Hepatocyte (in vitro differentiated cells): ENCODE data around the gene ARHGEF9. TPM values are rescaled to one million over a fixed set of nuclear protein-coding genes. Genes with fewer than 3 reads are reported as not detected.

Experiments
- DNase-seq: peaks from one replicate; pipeline ENCODE4 v3.0.0-alpha.2; 2016; ENCODE audit warnings: low spot score
- H2AFZ ChIP-seq: fragments of 200-600 bp; sonication (generic); 2 replicates; pipeline ENCODE4 v1.6.0; 2016; ENCODE audit warnings: antibody characterized with exemption, mild to moderate bottlenecking
- H3K27ac ChIP-seq: fragments of 200-600 bp; sonication (generic); 2 replicates; pipeline ENCODE4 v1.5.1; 2016; ENCODE audit warnings: mild to moderate bottlenecking
- H3K27me3 ChIP-seq: fragments of 200-600 bp; sonication (generic); 2 replicates; pipeline ENCODE4 v1.6.1; 2016
- H3K36me3 ChIP-seq: fragments of 200-600 bp; sonication (generic); replicated peaks from 2 replicates; pipeline ENCODE4 v1.5.1; 2016; ENCODE audit warnings: low read depth; ENCODE audit not compliant: insufficient read depth
- H3K4me1 ChIP-seq: fragments of 200-600 bp; sonication (generic); 2 replicates; pipeline ENCODE4 v1.5.1; 2016; ENCODE audit warnings: mild to moderate bottlenecking, moderate library complexity; ENCODE audit not compliant: insufficient read depth
- H3K4me2 ChIP-seq: fragments of 200-600 bp; sonication (generic); 2 replicates; pipeline ENCODE4 v1.6.0; 2016
- H3K4me3 ChIP-seq: fragments of 200-600 bp; sonication (generic); 2 replicates; pipeline ENCODE4 v1.5.1; 2016; ENCODE audit warnings: mild to moderate bottlenecking
- H3K79me2 ChIP-seq: fragments of 200-600 bp; sonication (generic); 2 replicates; pipeline ENCODE4 v1.6.0; 2017; ENCODE audit warnings: mild to moderate bottlenecking
- H3K9me2 ChIP-seq: fragments of 200-600 bp; sonication (generic); replicated peaks from 2 replicates; pipeline ENCODE4 v1.6.0; 2017; ENCODE audit warnings: mild to moderate bottlenecking; ENCODE audit not compliant: insufficient read depth
- H3K9me3 ChIP-seq: fragments of 200-600 bp; sonication (generic); 2 replicates; pipeline ENCODE4 v1.5.1; 2016; ENCODE audit warnings: low read depth, mild to moderate bottlenecking
- H4K20me1 ChIP-seq: fragments of 200-600 bp; sonication (generic); 2 replicates; pipeline ENCODE4 v1.6.0; 2016; ENCODE audit warnings: mild to moderate bottlenecking; ENCODE audit not compliant: insufficient read depth, poor library complexity, severe bottlenecking
- CTCF ChIP-seq: fragments of 200-600 bp; sonication (generic); IDR thresholded peaks from 2 replicates; pipeline ENCODE4 v1.5.1; 2016; ENCODE audit warnings: antibody characterized with exemption, mild to moderate bottlenecking; ENCODE audit not compliant: poor library complexity
- EZH2 ChIP-seq: fragments of 200-600 bp; sonication (generic); IDR thresholded peaks from 2 replicates; pipeline ENCODE4 v1.6.1; 2016; ENCODE audit warnings: antibody characterized with exemption, mild to moderate bottlenecking, borderline replicate concordance
- EZH2phosphoT487 ChIP-seq: fragments of 200-600 bp; sonication (generic); IDR thresholded peaks from one replicate; pipeline ENCODE4 v1.6.1; 2018; ENCODE audit warnings: antibody characterized with exemption, mild to moderate bottlenecking, low read depth, moderate library complexity; ENCODE audit not compliant: unreplicated experiment, severe bottlenecking
- WGBS: methylation state at CpG from one replicate; pipeline ENCODE4 v1.1.6; 2016; ENCODE audit warnings: low lambda C conversion rate; ENCODE audit errors: missing lambda C conversion rate; 5-methylcytosine and 5-hydroxymethylcytosine counted together
- polyA plus RNA-seq: library from polyadenylated mRNA; unstranded; fragments of >200 nt; fragmentation: Nextera tagmentation; extraction: Ambion mirVana; gene quantifications from 2 replicates; pipeline ENCODE4 v1.2.1, GENCODE V29; 2016
- total RNA-seq: library from RNA; depleted of rRNA; stranded (reverse); fragments of >200 nt; gene quantifications from 2 replicates; pipeline ENCODE4 v1.2.3, GENCODE V29; 2014

Gene ARHGEF9
- total and polyA plus RNA-seq, 2 experiments from 2014 or later = 19.1 to 25.6 TPM

- no peak for DNase-seq
- WGBS = 60% methylated on average over 3 of the region's 3 CpGs
- Histone ChIP-seq H3K27ac (no peak overlapping the region), H3K4me1 (no peaks in the 10 kb centered on the region), H3K27me3 (no peaks in the 10 kb centered on the region), H3K9me3 (no peaks in the 10 kb centered on the region), H3K4me3 (no peak overlapping the region), H3K36me3 (no peaks in the 10 kb centered on the region), H4K20me1 (no peaks in the 10 kb centered on the region), H3K9me2 (no peaks in the 10 kb centered on the region), H2AFZ (no peak overlapping the region), H3K4me2 (no peak overlapping the region), H3K79me2 (peaks cover 16% of the 10 kb centered on the region)
- no peak for TF ChIP-seq CTCF
- no peak for TF ChIP-seq EZH2phosphoT487
- TF ChIP-seq EZH2 = no peak
These were observed 47.7 kb downstream of the ARHGEF9 start for GRCh38 chrX:63737131-63737921.

- Histone ChIP-seq H2AFZ (no peak overlapping the region), H3K79me2 (peaks cover 16% of the 10 kb centered on the region), H3K27me3 (no peaks in the 10 kb centered on the region), H3K27ac (no peak overlapping the region), H3K4me2 (no peak overlapping the region), H3K9me2 (no peaks in the 10 kb centered on the region), H3K4me3 (no peak overlapping the region), H3K36me3 (no peaks in the 10 kb centered on the region), H4K20me1 (no peaks in the 10 kb centered on the region), H3K9me3 (no peaks in the 10 kb centered on the region), H3K4me1 (no peaks in the 10 kb centered on the region)
- 55% methylated on average over 1 of the region's 1 CpG for WGBS
- no peak for DNase-seq
- TF ChIP-seq EZH2phosphoT487 (no peak), CTCF (no peak), EZH2 (no peak)
These were observed 49.1 kb downstream of the ARHGEF9 start for GRCh38 chrX:63735882-63736281.

GRCh38 chrX:63720293-63720692 lies 64.7 kb downstream of the ARHGEF9 start:
- H2AFZ ChIP-seq = no peak overlapping the region
- no peak overlapping the region for H3K4me3 ChIP-seq
- no peak for DNase-seq
- no peaks in the 10 kb centered on the region for H3K27me3 ChIP-seq
- H4K20me1 ChIP-seq = no peaks in the 10 kb centered on the region
- no peaks in the 10 kb centered on the region for H3K9me2 ChIP-seq
- H3K9me3 ChIP-seq = no peaks in the 10 kb centered on the region
- 86% methylated on average over 1 of the region's 1 CpG for whole genome bisulfite sequencing
- H3K36me3 ChIP-seq = no peaks in the 10 kb centered on the region
- H3K79me2 ChIP-seq = no peaks in the 10 kb centered on the region
- no peak for TF ChIP-seq CTCF
- TF ChIP-seq EZH2phosphoT487 = no peak
- TF ChIP-seq EZH2 = no peak
- H3K4me2 ChIP-seq = no peak overlapping the region
- H3K27ac ChIP-seq = no peak overlapping the region
- H3K4me1 ChIP-seq = no peaks in the 10 kb centered on the region
